H1 (cell line): ENCODE measurements around the gene SORD. TPM values are rescaled to one million over a fixed set of nuclear protein-coding genes. Genes with fewer than 3 reads are reported as not detected.

Experiments
- CHD2 ChIP-seq: IDR thresholded peaks from 2 replicates; pipeline ENCODE4 v1.6.1; 2012; ENCODE audit warnings: low read length, improper control_type of control experiment
- NRF1 ChIP-seq: IDR thresholded peaks from 2 replicates; pipeline ENCODE4 v1.6.1; 2011; ENCODE audit warnings: mild to moderate bottlenecking, low read depth, low read length, improper control_type of control experiment
- POLR2A ChIP-seq, 2 experiments: IDR thresholded peaks; 1 replicate in 1 of 2; 2 replicates in 1 of 2; pipeline ENCODE4 v1.6.1; 2011; ENCODE audit warnings: low read depth in 2 of 2, low read length in 2 of 2, mild to moderate bottlenecking in 2 of 2; ENCODE audit errors: control extremely low read depth in 1 of 2
- POU5F1 ChIP-seq: IDR thresholded peaks from 2 replicates; pipeline ENCODE4 v1.6.1; 2011; ENCODE audit warnings: low read depth, mild to moderate bottlenecking, low read length, moderate library complexity
- SP1 ChIP-seq: IDR thresholded peaks from 2 replicates; pipeline ENCODE4 v1.6.1; 2011; ENCODE audit warnings: low read depth, low read length
- SUZ12 ChIP-seq: fragments of 200-600 bp; sonication (generic); IDR thresholded peaks from 2 replicates; pipeline ENCODE4 v1.6.1; 2012; ENCODE audit warnings: mild to moderate bottlenecking, inconsistent platforms, low read length, moderate library complexity, mixed read lengths
- TAF7 ChIP-seq: optimal IDR thresholded peaks from 2 replicates; pipeline ENCODE3; 2011; ENCODE audit warnings: low read depth, mild to moderate bottlenecking, inconsistent platforms, low read length, moderate library complexity, borderline replicate concordance
- polyA plus RNA-seq, 7 experiments: library from polyadenylated mRNA; depleted of rRNA in 3 of 7; stranded (reverse) in 5 of 7; unstranded in 2 of 7; fragments of >200 nt in 5 of 7; fragments of 200-250 nt in 2 of 7; gene quantifications; 1 replicate in 5 of 7; 2 replicates in 1 of 7; 4 replicates in 1 of 7; pipeline versions ENCODE4 v1.2.1 to v1.2.3, GENCODE V29; 2011 to 2013; ENCODE audit warnings: missing spikeins in 2 of 7, mixed read lengths in 2 of 7
- total RNA-seq: library from RNA; stranded (reverse); fragmentation: NEBNext Ultra II Directional; extraction: Animal tissue kit (Norgen Biotek cat#: 25700); gene quantifications from 2 replicates; pipeline ENCODE4 v1.2.1, GENCODE V29; 2021

SORD gene
- total and polyA plus RNA-seq, 2 of the 8 experiments (the other 6 are each of a cell fraction or from before 2014, with no cell fraction given) = 52.6 to 75.8 TPM

GRCh38 chr15:45113380-45113990 lies 90.5 kb downstream of the SORD start (continued):
- TF ChIP-seq CHD2 (no peak), POU5F1 (no peak), NRF1 (no peak), SUZ12 (no peak), POLR2A (IDR thresholded peaks at IDR 0.05; ENCODE audit: control extremely low read depth in 1 of 2, low read depth in 2 of 2, low read length in 2 of 2) (no peak), SP1 (no peak), TAF7 (no peak)
- TF ChIP-seq, all 59 proteins: peak for 0
